ENCODE results near the gene SLC19A2.

The SLC19A2 gene

DNA sequence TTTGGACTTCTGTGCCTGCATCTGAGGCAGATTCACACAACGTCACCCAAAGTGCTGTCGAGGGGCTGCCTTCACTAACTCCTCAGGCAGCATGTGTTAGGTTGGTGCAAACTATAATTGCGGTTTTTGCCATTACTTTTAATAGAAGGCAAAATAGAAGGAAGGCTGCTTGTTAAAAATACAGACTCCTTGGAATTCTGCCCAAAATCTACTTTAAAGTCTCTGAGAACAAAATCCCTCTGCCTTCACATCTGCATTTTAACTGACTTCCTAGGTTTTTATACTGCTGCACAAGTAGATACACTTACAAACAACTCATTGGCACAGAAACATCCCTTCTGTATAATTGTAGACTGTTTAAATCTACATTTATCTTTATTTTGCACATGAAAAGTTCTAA is 41.3 kb upstream of the SLC19A2 start:
- no peak overlapping the region for H3K27ac ChIP-seq (ENCODE audit: low read length, poor library complexity, severe bottlenecking)
- no peak overlapping the region for H2AFZ ChIP-seq (ENCODE audit: low read depth, low read length)
- no peak overlapping the region for H3K23ac ChIP-seq (ENCODE audit: low read length in 2 of 2)
- H3K4me3 ChIP-seq (ENCODE audit: insufficient read depth in 1 of 2, low read depth in 1 of 2, low read length in 2 of 2), result no peak overlapping the region
- no peaks in the 10 kb centered on the region for H3K4me1 ChIP-seq (ENCODE audit: control insufficient read depth, insufficient read depth, low read depth, low read length)
- no peak for DNase-seq
- H3K4me2 ChIP-seq (ENCODE audit: low read length, poor library complexity, severe bottlenecking), result no peak overlapping the region
- no peak overlapping the region for H3K14ac ChIP-seq (ENCODE audit: low read length in 2 of 2)
- 100% methylated on average over 3 of the region's 3 CpGs for WGBS
- no peaks in the 10 kb centered on the region for H3K27me3 ChIP-seq (ENCODE audit: control insufficient read depth in 1 of 2, insufficient read depth in 1 of 2, low read length in 2 of 2)
- H3K79me1 ChIP-seq (replicated peaks; ENCODE audit: low read length, poor library complexity, severe bottlenecking), result no peaks in the 10 kb centered on the region
- no peak overlapping the region for H4K91ac ChIP-seq (ENCODE audit: low read length)
- H2BK5ac ChIP-seq (ENCODE audit: low read depth, low read length, poor library complexity, severe bottlenecking), result no peak overlapping the region
- no peak overlapping the region for H3K18ac ChIP-seq (ENCODE audit: low read depth in 1 of 2, low read length in 2 of 2)
- no peaks in the 10 kb centered on the region for H3K36me3 ChIP-seq (ENCODE audit: control insufficient read depth in 1 of 2, insufficient read depth in 2 of 2, low read depth in 1 of 2, low read length in 2 of 2)
- no peak overlapping the region for H4K8ac ChIP-seq (ENCODE audit: low read length)
- no peak overlapping the region for H2AK5ac ChIP-seq (ENCODE audit: low read length, severe bottlenecking)
- no peak overlapping the region for H3K9ac ChIP-seq (ENCODE audit: low read length)
- H3K9me3 ChIP-seq (ENCODE audit: control insufficient read depth, low read length), result no peaks in the 10 kb centered on the region
- no peak overlapping the region for H2BK15ac ChIP-seq (ENCODE audit: low read depth, poor library complexity, severe bottlenecking)
- no peak overlapping the region for H2BK120ac ChIP-seq (ENCODE audit: low read depth, low read length)
- H2BK12ac ChIP-seq (ENCODE audit: low read length in 2 of 2), result no peak overlapping the region
- no peak overlapping the region for H3K4ac ChIP-seq (ENCODE audit: low read depth in 1 of 2, low read length in 2 of 2)

DNA sequence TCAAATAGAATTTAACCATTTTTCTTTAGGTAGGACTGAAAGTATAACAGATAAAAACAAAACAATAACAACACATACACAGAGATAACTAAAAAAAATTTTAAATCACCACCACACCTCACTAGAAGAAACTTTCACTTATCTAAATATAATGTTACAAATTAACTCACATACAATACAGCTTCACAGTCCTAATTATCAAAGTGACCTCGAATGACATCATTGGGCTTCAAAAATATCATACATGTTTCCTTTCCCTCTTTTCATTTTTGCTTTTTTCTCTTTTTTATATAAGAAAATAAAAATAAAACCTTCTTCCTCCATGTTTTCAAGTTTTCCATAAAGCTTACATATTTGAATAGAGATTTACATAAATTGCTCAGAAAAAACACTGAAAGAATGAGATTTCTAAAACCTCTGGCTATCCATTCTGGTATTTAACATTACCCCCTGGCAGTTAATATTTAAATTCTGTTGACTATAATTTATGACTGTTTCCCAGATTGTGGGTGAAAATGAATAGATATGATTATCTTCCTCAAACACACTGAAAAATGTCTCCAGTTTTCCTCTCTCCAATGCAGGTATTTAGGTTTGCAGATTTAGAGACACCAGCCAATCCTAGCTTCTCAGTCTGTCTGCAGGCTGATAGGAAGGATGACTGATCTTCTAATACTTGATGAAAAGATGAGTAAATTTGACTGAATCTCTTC is 40.5 kb upstream of the SLC19A2 start:
- no peak overlapping the region for H3K9ac ChIP-seq (ENCODE audit: low read length)
- no peak overlapping the region for H2BK15ac ChIP-seq (ENCODE audit: low read depth, poor library complexity, severe bottlenecking)
- no peak overlapping the region for H4K8ac ChIP-seq (ENCODE audit: low read length)
- no peak overlapping the region for H4K91ac ChIP-seq (ENCODE audit: low read length)
- DNase-seq, result no peak
- H3K79me1 ChIP-seq (replicated peaks; ENCODE audit: low read length, poor library complexity, severe bottlenecking), result no peaks in the 10 kb centered on the region
- no peak overlapping the region for H3K14ac ChIP-seq (ENCODE audit: low read length in 2 of 2)
- no peaks in the 10 kb centered on the region for H3K36me3 ChIP-seq (ENCODE audit: control insufficient read depth in 1 of 2, insufficient read depth in 2 of 2, low read depth in 1 of 2, low read length in 2 of 2)
- no peak overlapping the region for H3K4ac ChIP-seq (ENCODE audit: low read depth in 1 of 2, low read length in 2 of 2)
- H3K9me3 ChIP-seq (ENCODE audit: control insufficient read depth, low read length), result no peaks in the 10 kb centered on the region
- no peak overlapping the region for H2BK5ac ChIP-seq (ENCODE audit: low read depth, low read length, poor library complexity, severe bottlenecking)
- H2AK5ac ChIP-seq (ENCODE audit: low read length, severe bottlenecking), result no peak overlapping the region
- H3K4me2 ChIP-seq (ENCODE audit: low read length, poor library complexity, severe bottlenecking), result no peak overlapping the region
- H3K27ac ChIP-seq (ENCODE audit: low read length, poor library complexity, severe bottlenecking), result no peak overlapping the region
- no peaks in the 10 kb centered on the region for H3K4me1 ChIP-seq (ENCODE audit: control insufficient read depth, insufficient read depth, low read depth, low read length)
- H2BK12ac ChIP-seq (ENCODE audit: low read length in 2 of 2), result no peak overlapping the region
- H3K23ac ChIP-seq (ENCODE audit: low read length in 2 of 2), result no peak overlapping the region
- H3K18ac ChIP-seq (ENCODE audit: low read depth in 1 of 2, low read length in 2 of 2), result no peak overlapping the region
- no peak overlapping the region for H2AFZ ChIP-seq (ENCODE audit: low read depth, low read length)
- no peaks in the 10 kb centered on the region for H3K27me3 ChIP-seq (ENCODE audit: control insufficient read depth in 1 of 2, insufficient read depth in 1 of 2, low read length in 2 of 2)
- WGBS, result 100% methylated on average over 1 of the region's 1 CpG
- no peak overlapping the region for H2BK120ac ChIP-seq (ENCODE audit: low read depth, low read length)
- H3K4me3 ChIP-seq (ENCODE audit: insufficient read depth in 1 of 2, low read depth in 1 of 2, low read length in 2 of 2), result no peak overlapping the region

- Histone ChIP-seq H3K4me1 (ENCODE audit: control insufficient read depth, insufficient read depth, low read depth, low read length) (no peaks in the 10 kb centered on the region), H3K36me3 (ENCODE audit: control insufficient read depth in 1 of 2, insufficient read depth in 2 of 2, low read depth in 1 of 2, low read length in 2 of 2) (no peaks in the 10 kb centered on the region), H3K23ac (ENCODE audit: low read length in 2 of 2) (no peak overlapping the region), H3K14ac (ENCODE audit: low read length in 2 of 2) (no peak overlapping the region), H2AK5ac (ENCODE audit: low read length, severe bottlenecking) (no peak overlapping the region), H3K9ac (ENCODE audit: low read length) (no peak overlapping the region), H2BK15ac (ENCODE audit: low read depth, poor library complexity, severe bottlenecking) (no peak overlapping the region), H3K9me3 (ENCODE audit: control insufficient read depth, low read length) (no peaks in the 10 kb centered on the region), H2BK5ac (ENCODE audit: low read depth, low read length, poor library complexity, severe bottlenecking) (no peak overlapping the region), H3K27me3 (ENCODE audit: control insufficient read depth in 1 of 2, insufficient read depth in 1 of 2, low read length in 2 of 2) (no peaks in the 10 kb centered on the region), H3K27ac (ENCODE audit: low read length, poor library complexity, severe bottlenecking) (no peak overlapping the region), H2AFZ (ENCODE audit: low read depth, low read length) (no peak overlapping the region), H2BK120ac (ENCODE audit: low read depth, low read length) (no peak overlapping the region), H3K4ac (ENCODE audit: low read depth in 1 of 2, low read length in 2 of 2) (no peak overlapping the region), H4K8ac (ENCODE audit: low read length) (no peak overlapping the region), H3K18ac (ENCODE audit: low read depth in 1 of 2, low read length in 2 of 2) (no peak overlapping the region), H4K91ac (ENCODE audit: low read length) (no peak overlapping the region), H3K4me2 (ENCODE audit: low read length, poor library complexity, severe bottlenecking) (no peak overlapping the region), H3K4me3 (ENCODE audit: insufficient read depth in 1 of 2, low read depth in 1 of 2, low read length in 2 of 2) (no peak overlapping the region), H2BK12ac (ENCODE audit: low read length in 2 of 2) (no peak overlapping the region), H3K79me1 (replicated peaks; ENCODE audit: low read length, poor library complexity, severe bottlenecking) (no peaks in the 10 kb centered on the region)
- no peak for DNase-seq
- WGBS, result no CpG with 5 or more reads among the region's 1 CpG
Observed at GRCh38 chr1:169525391-169525790, 39.6 kb upstream of the SLC19A2 start.

DNA sequence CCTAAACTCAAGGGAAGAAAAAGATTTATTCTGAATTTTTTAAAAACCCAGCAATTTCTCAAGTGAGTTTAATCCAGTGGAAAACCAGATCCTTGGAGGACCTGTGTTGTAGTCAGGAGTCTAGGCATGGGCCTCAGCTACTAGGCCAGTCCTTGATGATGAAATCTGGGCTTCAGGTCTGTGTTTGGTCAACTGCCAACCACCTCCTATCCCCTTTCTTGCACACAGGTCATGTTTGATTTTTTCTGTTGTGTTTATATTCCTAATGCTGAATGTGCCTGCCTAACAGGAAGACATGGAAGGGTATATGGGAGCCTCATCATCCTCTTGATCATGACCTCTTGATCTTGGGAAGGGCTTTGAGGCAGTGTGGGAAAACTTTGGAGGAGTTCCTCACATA is 38.2 kb upstream of the SLC19A2 start:
- Histone ChIP-seq H3K79me1 (replicated peaks; ENCODE audit: low read length, poor library complexity, severe bottlenecking) (no peaks in the 10 kb centered on the region), H2BK5ac (ENCODE audit: low read depth, low read length, poor library complexity, severe bottlenecking) (no peak overlapping the region), H4K8ac (ENCODE audit: low read length) (no peak overlapping the region), H2AK5ac (ENCODE audit: low read length, severe bottlenecking) (no peak overlapping the region), H2BK120ac (ENCODE audit: low read depth, low read length) (no peak overlapping the region), H3K4me3 (ENCODE audit: insufficient read depth in 1 of 2, low read depth in 1 of 2, low read length in 2 of 2) (no peak overlapping the region), H3K4me2 (ENCODE audit: low read length, poor library complexity, severe bottlenecking) (no peak overlapping the region), H3K18ac (ENCODE audit: low read depth in 1 of 2, low read length in 2 of 2) (no peak overlapping the region), H3K9me3 (ENCODE audit: control insufficient read depth, low read length) (no peaks in the 10 kb centered on the region), H3K27ac (ENCODE audit: low read length, poor library complexity, severe bottlenecking) (no peak overlapping the region), H2BK12ac (ENCODE audit: low read length in 2 of 2) (no peak overlapping the region), H2BK15ac (ENCODE audit: low read depth, poor library complexity, severe bottlenecking) (no peak overlapping the region), H3K36me3 (ENCODE audit: control insufficient read depth in 1 of 2, insufficient read depth in 2 of 2, low read depth in 1 of 2, low read length in 2 of 2) (no peaks in the 10 kb centered on the region), H3K23ac (ENCODE audit: low read length in 2 of 2) (no peak overlapping the region), H3K4me1 (ENCODE audit: control insufficient read depth, insufficient read depth, low read depth, low read length) (no peaks in the 10 kb centered on the region), H3K14ac (ENCODE audit: low read length in 2 of 2) (no peak overlapping the region), H4K91ac (ENCODE audit: low read length) (no peak overlapping the region), H3K27me3 (ENCODE audit: control insufficient read depth in 1 of 2, insufficient read depth in 1 of 2, low read length in 2 of 2) (no peaks in the 10 kb centered on the region), H2AFZ (ENCODE audit: low read depth, low read length) (no peak overlapping the region), H3K9ac (ENCODE audit: low read length) (no peak overlapping the region), H3K4ac (ENCODE audit: low read depth in 1 of 2, low read length in 2 of 2) (no peak overlapping the region)
- no peak for DNase-seq

Measured in mesenchymal stem cell (in vitro differentiated cells and primary cell).